IMR-90 (cell line): ENCODE results near the gene GPC6. TPM values are rescaled to one million over a fixed set of nuclear protein-coding genes. Genes with fewer than 3 reads are reported as not detected.

Experiments
- ATAC-seq: fragments of 200-7000 bp; cut with Tn5 transposase; 2 replicates; pipeline ENCODE4 v1.9.1; 2020; ENCODE audit warnings: low read depth, mild to moderate bottlenecking, moderate library complexity
- BruUV-seq: library from RNA; stranded (reverse); fragments of 400-500 nt; replicated peaks from 2 replicates; lab custom pipeline; 2021; lab: Mats Ljungman, UMichigan
- CTCF ChIA-PET: fragments of 300-600 bp; formaldehyde crosslinking; extraction: SDS; loops from one replicate; lab custom pipeline; 2021; ENCODE audit warnings: antibody characterized with exemption; lab: Yijun Ruan, JAX
- POLR2A ChIA-PET: fragments of 300-600 bp; sonication (Branson Sonifier 250); formaldehyde crosslinking; loops from one replicate; lab custom pipeline; 2022; ENCODE audit warnings: antibody characterized with exemption; ENCODE audit not compliant: unreplicated experiment; lab: Charles Lee
- DNase-seq: peaks from one replicate; pipeline ENCODE4 v3.0.0; 2013
- H2AFZ ChIP-seq: replicated peaks from 2 replicates; pipeline ENCODE3; 2013; ENCODE audit warnings: low read length, mild to moderate bottlenecking; ENCODE audit not compliant: poor library complexity
- H2AK5ac ChIP-seq: 2 replicates; pipeline ENCODE4 v1.6.1; 2013; ENCODE audit warnings: low read depth, low read length, inconsistent platforms
- H2AK9ac ChIP-seq: replicated peaks from 2 replicates; pipeline ENCODE3; 2013; ENCODE audit warnings: mild to moderate bottlenecking, low read depth, low read length, moderate library complexity; ENCODE audit not compliant: poor library complexity
- H2BK120ac ChIP-seq: 2 replicates; pipeline ENCODE4 v1.6.1; 2013; ENCODE audit warnings: low read depth, low read length, inconsistent platforms
- H2BK15ac ChIP-seq: 3 replicates; pipeline ENCODE4 v1.6.1; 2013; ENCODE audit warnings: low read depth, low read length, inconsistent platforms
- H2BK20ac ChIP-seq: 2 replicates; pipeline ENCODE4 v1.6.1; 2013; ENCODE audit warnings: low read depth, mild to moderate bottlenecking, inconsistent platforms, low read length, moderate library complexity
- H2BK5ac ChIP-seq: 2 replicates; pipeline ENCODE4 v1.6.1; 2013; ENCODE audit warnings: mild to moderate bottlenecking, low read depth, low read length, inconsistent platforms; ENCODE audit not compliant: poor library complexity, severe bottlenecking
- H3K14ac ChIP-seq: replicated peaks from 2 replicates; pipeline ENCODE4 v1.6.1; 2013; ENCODE audit warnings: low read depth, low read length, inconsistent platforms
- H3K18ac ChIP-seq: 2 replicates; pipeline ENCODE4 v1.6.1; 2013; ENCODE audit warnings: low read depth, low read length, control low read depth
- H3K23ac ChIP-seq: 2 replicates; pipeline ENCODE4 v1.6.1; 2013; ENCODE audit warnings: low read depth, low read length, inconsistent platforms
- H3K27ac ChIP-seq: 2 replicates; pipeline ENCODE4 v1.5.1; 2013; ENCODE audit warnings: mild to moderate bottlenecking, control low read depth, low read length; ENCODE audit not compliant: insufficient read depth
- H3K27me3 ChIP-seq: 2 replicates; pipeline ENCODE4 v1.6.1; 2013; ENCODE audit warnings: low read length; ENCODE audit not compliant: control insufficient read depth, insufficient read depth
- H3K36me3 ChIP-seq: 2 replicates; pipeline ENCODE4 v1.6.1; 2013; ENCODE audit warnings: low read length, mixed read lengths; ENCODE audit not compliant: control insufficient read depth, insufficient read depth
- H3K4ac ChIP-seq: 2 replicates; pipeline ENCODE4 v1.6.1; 2013; ENCODE audit warnings: low read depth, low read length, inconsistent platforms
- H3K4me1 ChIP-seq: 2 replicates; pipeline ENCODE4 v1.6.1; 2013; ENCODE audit warnings: low read length, mixed read lengths; ENCODE audit not compliant: control insufficient read depth, insufficient read depth
- H3K4me2 ChIP-seq: 2 replicates; pipeline ENCODE4 v1.6.1; 2013; ENCODE audit warnings: low read depth, mild to moderate bottlenecking, control low read depth, low read length, moderate library complexity
- H3K4me3 ChIP-seq: 2 replicates; pipeline ENCODE4 v1.5.1; 2013; ENCODE audit warnings: low read depth, mild to moderate bottlenecking, control low read depth, low read length, moderate library complexity; ENCODE audit not compliant: insufficient read depth
- H3K56ac ChIP-seq: 2 replicates; pipeline ENCODE4 v1.6.1; 2013; ENCODE audit warnings: low read length, inconsistent platforms; ENCODE audit not compliant: insufficient read depth; ENCODE audit errors: extremely low read depth
- H3K79me1 ChIP-seq, 2 experiments: 2 replicates each; pipeline ENCODE4 v1.6.1; 2013; ENCODE audit warnings: low read length in 2 of 2, inconsistent platforms in 1 of 2, low read depth in 1 of 2
- H3K9ac ChIP-seq: 2 replicates; pipeline ENCODE4 v1.6.1; 2013; ENCODE audit warnings: low read depth, low read length, control low read depth
- H3K9me1 ChIP-seq: 2 replicates; pipeline ENCODE4 v1.6.1; 2013; ENCODE audit warnings: low read length, inconsistent platforms; ENCODE audit not compliant: insufficient read depth
- H3K9me3 ChIP-seq: 2 replicates; pipeline ENCODE4 v1.6.1; 2013; ENCODE audit warnings: low read length; ENCODE audit not compliant: control insufficient read depth, insufficient read depth
- H4K20me1 ChIP-seq: 2 replicates; pipeline ENCODE4 v1.6.1; 2013; ENCODE audit warnings: low read length, inconsistent platforms; ENCODE audit not compliant: insufficient read depth
- H4K5ac ChIP-seq: 2 replicates; pipeline ENCODE4 v1.6.1; 2013; ENCODE audit warnings: mild to moderate bottlenecking, low read depth, low read length, control low read depth
- H4K8ac ChIP-seq, 2 experiments: 2 replicates each; pipeline ENCODE4 v1.6.1; 2013; ENCODE audit warnings: low read depth in 2 of 2, low read length in 2 of 2, control low read depth in 1 of 2, inconsistent platforms in 1 of 2
- H4K91ac ChIP-seq: 2 replicates; pipeline ENCODE4 v1.6.1; 2013; ENCODE audit warnings: low read depth, low read length, inconsistent platforms; ENCODE audit not compliant: insufficient read depth
- BHLHE40 ChIP-seq: fragments of 150-350 bp; IDR thresholded peaks from 2 replicates; pipeline ENCODE4 v1.6.1; 2016; ENCODE audit warnings: mild to moderate bottlenecking, low read depth, low read length
- CEBPB ChIP-seq: IDR thresholded peaks from 2 replicates; pipeline ENCODE4 v1.6.1; 2012; ENCODE audit warnings: low read depth, low read length, improper control_type of control experiment
- CHD1 ChIP-seq: IDR thresholded peaks from 2 replicates; pipeline ENCODE4 v1.6.1; 2012; ENCODE audit warnings: low read depth, low read length, improper control_type of control experiment
- ELK1 ChIP-seq: fragments of 150-350 bp; IDR thresholded peaks from 2 replicates; pipeline ENCODE4 v1.6.1; 2016; ENCODE audit warnings: low read depth, mild to moderate bottlenecking, low read length, moderate library complexity, borderline replicate concordance
- FOS ChIP-seq: fragments of 150-350 bp; IDR thresholded peaks from 2 replicates; pipeline ENCODE4 v1.6.1; 2016; ENCODE audit warnings: low read depth, low read length
- MAFK ChIP-seq: IDR thresholded peaks from 2 replicates; pipeline ENCODE4 v1.6.1; 2012; ENCODE audit warnings: low read depth, low read length, improper control_type of control experiment
- MAZ ChIP-seq: IDR thresholded peaks from 2 replicates; pipeline ENCODE4 v1.6.1; 2012; ENCODE audit warnings: low read depth, mild to moderate bottlenecking, low read length, improper control_type of control experiment, moderate library complexity, borderline replicate concordance
- MXI1 ChIP-seq: IDR thresholded peaks from 2 replicates; pipeline ENCODE4 v1.6.1; 2012; ENCODE audit warnings: low read depth, mild to moderate bottlenecking, low read length, moderate library complexity, borderline replicate concordance
- NFE2L2 ChIP-seq: fragments of 150-350 bp; IDR thresholded peaks from 2 replicates; pipeline ENCODE4 v1.6.1; 2016; ENCODE audit warnings: low read depth, mild to moderate bottlenecking, low read length
- POLR2A ChIP-seq: IDR thresholded peaks from 2 replicates; pipeline ENCODE4 v1.6.1; 2012; ENCODE audit warnings: mild to moderate bottlenecking, low read depth, low read length
- RAD21 ChIP-seq: IDR thresholded peaks from 2 replicates; pipeline ENCODE4 v1.6.1; 2012; ENCODE audit warnings: low read length, improper control_type of control experiment
- RCOR1 ChIP-seq: IDR thresholded peaks from 2 replicates; pipeline ENCODE4 v1.6.1; 2012; ENCODE audit warnings: mild to moderate bottlenecking, low read length, improper control_type of control experiment; ENCODE audit not compliant: insufficient replicate concordance
- RFX5 ChIP-seq: IDR thresholded peaks from 2 replicates; pipeline ENCODE4 v1.8.0; 2012; ENCODE audit warnings: low read depth, mild to moderate bottlenecking, low read length, moderate library complexity
- SMC3 ChIP-seq: fragments of 150-350 bp; IDR thresholded peaks from 2 replicates; pipeline ENCODE4 v1.6.1; 2016; ENCODE audit warnings: low read depth, mild to moderate bottlenecking, antibody characterized with exemption, low read length, moderate library complexity
- WGBS, 2 experiments: methylation state at CpG; one replicate each; pipeline versions ENCODE4 v1.1.5 to v1.1.7; 2013; ENCODE audit warnings: missing lambda C conversion rate in 2 of 2; ENCODE audit not compliant: insufficient read length in 1 of 2; ENCODE audit errors: extremely low coverage in 2 of 2; 5-methylcytosine and 5-hydroxymethylcytosine counted together
- dilution Hi-C: fragments of 300-500 bp; cut with HindIII; formaldehyde crosslinking; loops from one replicate; pipeline ENCODE4 v1.14.3; 2018; ENCODE audit warnings: low sequenced_read_pairs; ENCODE audit not compliant: unreplicated experiment
- in situ Hi-C: fragments of 300-500 bp; cut with MboI; formaldehyde crosslinking; loops from 3 replicates; pipeline ENCODE4 v1.14.3; 2019; ENCODE audit warnings: low sequenced_read_pairs, inconsistent platforms, mixed read lengths
- intact Hi-C: fragments of 100-400 bp; cut with micrococcal nuclease; formaldehyde crosslinking; loops from 2 replicates; pipeline ENCODE4 v1.10.0; 2022
- polyA plus RNA-seq, 3 experiments: library from polyadenylated mRNA; depleted of rRNA; stranded (reverse); fragments of >200 nt; gene quantifications; 2 replicates each; pipeline ENCODE4 v1.2.3, GENCODE V29; 2012; ENCODE audit warnings: low replicate concordance in 1 of 3
- total RNA-seq: library from RNA; depleted of rRNA; stranded (reverse); fragments of >200 nt; gene quantifications from 2 replicates; pipeline ENCODE4 v1.2.3, GENCODE V29; 2012
- TF ChIP-seq, protein P1 (sequence below): fragments of 150-350 bp; IDR thresholded peaks from 2 replicates; pipeline ENCODE4 v1.6.1; 2017; ENCODE audit warnings: mild to moderate bottlenecking, antibody characterized with exemption, low read length, low read depth
- TF ChIP-seq, protein P2 (sequence below): conservative IDR thresholded peaks from 2 replicates; pipeline ENCODE4 v1.5.1; 2012; ENCODE audit warnings: mild to moderate bottlenecking, low read depth, low read length, improper control_type of control experiment

Gene GPC6
- total and polyA plus RNA-seq, 2 of the 4 experiments (the other 2 are of a cell fraction) = 14.9 to 39.4 TPM

GRCh38 chr13:94030415-94031119 lies 804.0 kb downstream of the GPC6 start:
- no peaks in the 10 kb centered on the region for H3K9me3 ChIP-seq
- no peak overlapping the region for H2AK5ac ChIP-seq
- H3K4me2 ChIP-seq = no peak overlapping the region
- H4K8ac ChIP-seq = no peak overlapping the region
- intact Hi-C loops (no loop called here), in situ Hi-C loops (no loop called here), dilution Hi-C loops (no loop called here)
- H3K23ac ChIP-seq = no peak overlapping the region
- no peak overlapping the region for H4K91ac ChIP-seq
- CTCF ChIA-PET = no interaction called here
- no peak overlapping the region for H3K4ac ChIP-seq
- H3K14ac ChIP-seq = no peak overlapping the region
- no peaks in the 10 kb centered on the region for H3K36me3 ChIP-seq
- H2AK9ac ChIP-seq = no peak overlapping the region
- H3K27ac ChIP-seq = no peak overlapping the region
- H3K4me3 ChIP-seq = no peak overlapping the region
- no peaks in the 10 kb centered on the region for H3K4me1 ChIP-seq
- H3K9ac ChIP-seq = no peak overlapping the region
- H2BK20ac ChIP-seq = no peak overlapping the region
- TF ChIP-seq, protein P1, sequence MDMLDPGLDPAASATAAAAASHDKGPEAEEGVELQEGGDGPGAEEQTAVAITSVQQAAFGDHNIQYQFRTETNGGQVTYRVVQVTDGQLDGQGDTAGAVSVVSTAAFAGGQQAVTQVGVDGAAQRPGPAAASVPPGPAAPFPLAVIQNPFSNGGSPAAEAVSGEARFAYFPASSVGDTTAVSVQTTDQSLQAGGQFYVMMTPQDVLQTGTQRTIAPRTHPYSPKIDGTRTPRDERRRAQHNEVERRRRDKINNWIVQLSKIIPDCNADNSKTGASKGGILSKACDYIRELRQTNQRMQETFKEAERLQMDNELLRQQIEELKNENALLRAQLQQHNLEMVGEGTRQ = no peak
- TF ChIP-seq RCOR1 = no peak
- TF ChIP-seq FOS = no peak
- no peak for TF ChIP-seq POLR2A
- TF ChIP-seq CHD1 = no peak
- no peak for TF ChIP-seq RFX5
- TF ChIP-seq MAZ = no peak
- TF ChIP-seq MXI1 = no peak
- no peak for TF ChIP-seq BHLHE40
- no peak for TF ChIP-seq ELK1
- TF ChIP-seq, protein P2, sequence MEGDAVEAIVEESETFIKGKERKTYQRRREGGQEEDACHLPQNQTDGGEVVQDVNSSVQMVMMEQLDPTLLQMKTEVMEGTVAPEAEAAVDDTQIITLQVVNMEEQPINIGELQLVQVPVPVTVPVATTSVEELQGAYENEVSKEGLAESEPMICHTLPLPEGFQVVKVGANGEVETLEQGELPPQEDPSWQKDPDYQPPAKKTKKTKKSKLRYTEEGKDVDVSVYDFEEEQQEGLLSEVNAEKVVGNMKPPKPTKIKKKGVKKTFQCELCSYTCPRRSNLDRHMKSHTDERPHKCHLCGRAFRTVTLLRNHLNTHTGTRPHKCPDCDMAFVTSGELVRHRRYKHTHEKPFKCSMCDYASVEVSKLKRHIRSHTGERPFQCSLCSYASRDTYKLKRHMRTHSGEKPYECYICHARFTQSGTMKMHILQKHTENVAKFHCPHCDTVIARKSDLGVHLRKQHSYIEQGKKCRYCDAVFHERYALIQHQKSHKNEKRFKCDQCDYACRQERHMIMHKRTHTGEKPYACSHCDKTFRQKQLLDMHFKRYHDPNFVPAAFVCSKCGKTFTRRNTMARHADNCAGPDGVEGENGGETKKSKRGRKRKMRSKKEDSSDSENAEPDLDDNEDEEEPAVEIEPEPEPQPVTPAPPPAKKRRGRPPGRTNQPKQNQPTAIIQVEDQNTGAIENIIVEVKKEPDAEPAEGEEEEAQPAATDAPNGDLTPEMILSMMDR = no peak
- TF ChIP-seq SMC3 = no peak
- no peak for TF ChIP-seq NFE2L2
- TF ChIP-seq MAFK = no peak
- TF ChIP-seq RAD21 = no peak
- TF ChIP-seq CEBPB = no peak
- no peak overlapping the region for H2BK5ac ChIP-seq
- H2AFZ ChIP-seq = no peak overlapping the region
- no peaks in the 10 kb centered on the region for H3K79me1 ChIP-seq
- BruUV-seq = no TSS peak
- no peak for ATAC-seq
- 97% methylated on average over 6 of the region's 14 CpGs; no CpG with 5 or more reads in 1 of the 2 experiments for WGBS, 2 experiments
- H2BK15ac ChIP-seq = no peak overlapping the region
- DNase-seq = no peak
- H3K27me3 ChIP-seq = no peaks in the 10 kb centered on the region
- no peaks in the 10 kb centered on the region for H3K9me1 ChIP-seq
- H3K56ac ChIP-seq = no peak overlapping the region
- H2BK120ac ChIP-seq = no peak overlapping the region
- no peaks in the 10 kb centered on the region for H4K20me1 ChIP-seq
- POLR2A ChIA-PET = no interaction called here
- no peak overlapping the region for H4K5ac ChIP-seq
- H3K18ac ChIP-seq = no peak overlapping the region
